Esophagus squamous epithelium (tissue), 5 donors: ENCODE measurements around the gene PTPRD. TPM values are rescaled to one million over a fixed set of nuclear protein-coding genes. Genes with fewer than 3 reads are reported as not detected.

ENCODE experiments used
- DNase-seq: peaks from one replicate; lab custom pipeline; 2025; lab: John Stamatoyannopoulos, UW
- H3K27ac ChIP-seq, 4 donors: fragments of 200-600 bp; sonication (generic); one replicate each; pipeline ENCODE4 v1.5.1; 2016 to 2019; ENCODE audit warnings: mild to moderate bottlenecking in 1 of 4
- H3K27me3 ChIP-seq, 4 donors: fragments of 200-600 bp; sonication (generic); 1 replicate in 3 of 4; 2 replicates in 1 of 4; pipeline versions ENCODE4 v1.5.1 to v1.6.0; 2017 to 2021; ENCODE audit warnings: antibody characterized with exemption in 1 of 4
- H3K36me3 ChIP-seq, 3 donors: fragments of 200-600 bp; sonication (generic); one replicate each; pipeline ENCODE4 v1.5.1; 2016 to 2019
- H3K4me1 ChIP-seq, 3 donors: fragments of 200-600 bp; sonication (generic); one replicate each; pipeline ENCODE4 v1.5.1; 2017 to 2019
- H3K4me3 ChIP-seq, 4 donors: fragments of 200-600 bp; sonication (generic); 1 replicate in 3 of 4; 2 replicates in 1 of 4; pipeline ENCODE4 v1.5.1; 2016 to 2019; ENCODE audit warnings: mild to moderate bottlenecking in 2 of 4, moderate library complexity in 1 of 4
- H3K9me3 ChIP-seq, 3 donors: fragments of 200-600 bp; sonication (generic); one replicate each; pipeline ENCODE4 v1.5.1; 2016 to 2019
- CTCF ChIP-seq, 6 experiments: fragments of 450-650 bp in 4 of 6; fragments of 200-600 bp in 2 of 6; sonication (generic) in 2 of 6; IDR thresholded peaks; one replicate each; pipeline ENCODE4 v1.5.1; 2016 to 2019; ENCODE audit warnings: antibody characterized with exemption in 6 of 6, mild to moderate bottlenecking in 4 of 6, moderate library complexity in 4 of 6
- POLR2A ChIP-seq, 4 donors: fragments of 450-650 bp; IDR thresholded peaks; one replicate each; pipeline ENCODE4 v1.6.1; 2017; ENCODE audit warnings: antibody characterized with exemption in 4 of 4, mild to moderate bottlenecking in 4 of 4, moderate library complexity in 3 of 4
- WGBS, 2 donors: methylation state at CpG; one replicate each; pipeline ENCODE4 v1.1.5; 2018; 5-methylcytosine and 5-hydroxymethylcytosine counted together
- intact Hi-C: fragments of 100-400 bp; cut with DNase I; formaldehyde crosslinking; loops from one replicate; pipeline ENCODE4 v1.15.0; 2022
- total RNA-seq, 4 donors: library from RNA; depleted of rRNA; stranded (reverse); fragments of >200 nt; gene quantifications; one replicate each; pipeline ENCODE4 v1.1.0, GENCODE V29; 2016
- donor health status: DM: yes; HTN: yes; CAD: no.

PTPRD gene
- total RNA-seq, 4 donors from 2014 or later: 0.23 to 16.3 (median 6.6) TPM

- no peak for TF ChIP-seq POLR2A (IDR thresholded peaks at IDR 0.05)
- TF ChIP-seq CTCF (IDR thresholded peaks at IDR 0.05): no peak
- no peaks in the 10 kb centered on the region for H3K27me3 ChIP-seq
- no peaks in the 10 kb centered on the region for H3K9me3 ChIP-seq
- H3K4me3 ChIP-seq: no peak overlapping the region
- H3K27ac ChIP-seq: no peak overlapping the region
- WGBS, 2 donors: 35 to 37% methylated on average over 3 of the region's 3 CpGs
- no peaks in the 10 kb centered on the region for H3K4me1 ChIP-seq
- H3K36me3 ChIP-seq: no peaks in the 10 kb centered on the region
- intact Hi-C loops: no loop called here
- DNase-seq: no peak
Measured at GRCh38 chr9:9904041-9904440, 708.8 kb downstream of the PTPRD start.

- TF ChIP-seq CTCF (IDR thresholded peaks at IDR 0.05) (no peak), POLR2A (IDR thresholded peaks at IDR 0.05) (no peak)
- no peak overlapping the region for H3K4me3 ChIP-seq
- H3K4me1 ChIP-seq: no peaks in the 10 kb centered on the region
- H3K36me3 ChIP-seq: no peaks in the 10 kb centered on the region
- no peaks in the 10 kb centered on the region for H3K27me3 ChIP-seq
- H3K9me3 ChIP-seq: no peaks in the 10 kb centered on the region
- DNase-seq: no peak
- WGBS, 2 donors: 25 to 32% methylated on average over 4 of the region's 4 CpGs
- H3K27ac ChIP-seq: no peak overlapping the region
- intact Hi-C loops: no loop called here
Measured at GRCh38 chr9:9901624-9902023, 711.2 kb downstream of the PTPRD start.

- no peaks in the 10 kb centered on the region for H3K36me3 ChIP-seq
- no peak overlapping the region for H3K4me3 ChIP-seq
- DNase-seq: no peak
- H3K27ac ChIP-seq: no peak overlapping the region
- WGBS, 2 donors: 13 to 18% methylated on average over 1 of the region's 1 CpG
- H3K9me3 ChIP-seq: no peaks in the 10 kb centered on the region
- intact Hi-C loops: no loop called here
- no peaks in the 10 kb centered on the region for H3K27me3 ChIP-seq
- H3K4me1 ChIP-seq: no peaks in the 10 kb centered on the region
- TF ChIP-seq CTCF (IDR thresholded peaks at IDR 0.05) (no peak), POLR2A (IDR thresholded peaks at IDR 0.05) (no peak)
Measured at GRCh38 chr9:9893837-9894236, 719.0 kb downstream of the PTPRD start.

GRCh38 chr9:9892217-9892616 is 720.6 kb downstream of the PTPRD start:
- Histone ChIP-seq H3K36me3 (no peaks in the 10 kb centered on the region), H3K27ac (no peak overlapping the region), H3K4me3 (no peak overlapping the region), H3K4me1 (no peaks in the 10 kb centered on the region), H3K9me3 (no peaks in the 10 kb centered on the region), H3K27me3 (no peaks in the 10 kb centered on the region)
- WGBS, 2 donors: 79 to 81% methylated on average over 3 of the region's 3 CpGs
- intact Hi-C loops: no loop called here
- DNase-seq: no peak
- TF ChIP-seq POLR2A (IDR thresholded peaks at IDR 0.05): no peak
- no peak for TF ChIP-seq CTCF (IDR thresholded peaks at IDR 0.05)

GRCh38 chr9:9881692-9882091 is 731.1 kb downstream of the PTPRD start:
- Histone ChIP-seq H3K27me3 (no peaks in the 10 kb centered on the region), H3K4me1 (no peaks in the 10 kb centered on the region), H3K4me3 (no peak overlapping the region), H3K36me3 (no peaks in the 10 kb centered on the region), H3K9me3 (no peaks in the 10 kb centered on the region), H3K27ac (no peak overlapping the region)
- WGBS, 2 donors: 88 to 90% methylated on average over 2 of the region's 2 CpGs
- intact Hi-C loops: no loop called here
- no peak for DNase-seq
- TF ChIP-seq CTCF (IDR thresholded peaks at IDR 0.05): no peak
- no peak for TF ChIP-seq POLR2A (IDR thresholded peaks at IDR 0.05)
